ENCODE measurements around the gene DIPK1B.
A peak's percentile ranks its signal among the peaks of the same experiment; 100 is the strongest.

Gene DIPK1B

DNA sequence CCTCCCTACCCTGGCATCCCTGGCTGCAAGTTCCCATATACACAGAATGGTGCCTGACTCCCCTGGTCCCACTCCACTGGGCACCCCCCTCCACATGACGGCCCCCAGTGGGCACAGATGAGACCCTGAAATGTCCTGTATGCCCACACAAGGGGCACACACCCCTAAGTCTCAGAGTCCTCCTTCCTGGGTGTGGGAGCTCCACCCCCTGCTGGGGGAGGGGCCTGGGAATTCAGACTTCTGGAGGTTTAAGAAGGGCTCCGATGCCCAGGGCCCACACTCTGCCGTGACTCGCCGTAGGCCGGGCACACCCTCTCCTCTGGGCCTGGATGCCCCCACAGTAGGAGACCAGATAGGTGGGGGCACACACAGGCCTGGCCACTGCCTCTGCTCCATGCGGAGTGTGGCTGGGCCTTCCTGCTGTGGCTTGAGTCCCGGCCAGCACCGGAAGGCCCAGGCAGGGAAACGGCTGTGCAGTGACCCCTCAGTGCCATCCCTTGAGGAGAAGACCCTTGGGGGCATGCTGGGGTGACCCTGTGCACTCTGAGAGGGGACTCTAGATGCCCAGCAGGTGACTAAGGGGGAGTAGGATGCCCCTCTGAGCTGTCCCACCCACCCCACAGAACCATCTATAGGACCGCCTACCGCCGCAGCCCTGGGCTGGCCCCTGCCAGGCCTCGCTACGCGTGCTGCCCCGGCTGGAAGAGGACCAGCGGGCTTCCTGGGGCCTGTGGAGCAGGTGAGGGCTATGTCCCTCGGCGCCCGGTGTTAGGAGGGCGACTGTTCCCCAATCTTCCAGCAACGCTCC, 43.2 kb upstream of the DIPK1B start:
- ATAC-seq (ENCODE audit: low read depth) (0 out of 3 replicates have a peak, but pooled peaks have one; percentile 6), DNase-seq (ENCODE audit: low spot score) (no peak)
- TF ChIP-seq, protein P1, sequence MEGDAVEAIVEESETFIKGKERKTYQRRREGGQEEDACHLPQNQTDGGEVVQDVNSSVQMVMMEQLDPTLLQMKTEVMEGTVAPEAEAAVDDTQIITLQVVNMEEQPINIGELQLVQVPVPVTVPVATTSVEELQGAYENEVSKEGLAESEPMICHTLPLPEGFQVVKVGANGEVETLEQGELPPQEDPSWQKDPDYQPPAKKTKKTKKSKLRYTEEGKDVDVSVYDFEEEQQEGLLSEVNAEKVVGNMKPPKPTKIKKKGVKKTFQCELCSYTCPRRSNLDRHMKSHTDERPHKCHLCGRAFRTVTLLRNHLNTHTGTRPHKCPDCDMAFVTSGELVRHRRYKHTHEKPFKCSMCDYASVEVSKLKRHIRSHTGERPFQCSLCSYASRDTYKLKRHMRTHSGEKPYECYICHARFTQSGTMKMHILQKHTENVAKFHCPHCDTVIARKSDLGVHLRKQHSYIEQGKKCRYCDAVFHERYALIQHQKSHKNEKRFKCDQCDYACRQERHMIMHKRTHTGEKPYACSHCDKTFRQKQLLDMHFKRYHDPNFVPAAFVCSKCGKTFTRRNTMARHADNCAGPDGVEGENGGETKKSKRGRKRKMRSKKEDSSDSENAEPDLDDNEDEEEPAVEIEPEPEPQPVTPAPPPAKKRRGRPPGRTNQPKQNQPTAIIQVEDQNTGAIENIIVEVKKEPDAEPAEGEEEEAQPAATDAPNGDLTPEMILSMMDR (IDR thresholded peaks at IDR 0.05; ENCODE audit: poor library complexity, severe bottlenecking): no peak
- H3K9me3 ChIP-seq (ENCODE audit: severe bottlenecking): no peaks in the 10 kb centered on the region
- H3K27ac ChIP-seq (ENCODE audit: poor library complexity, severe bottlenecking): no peak overlapping the region
- H3K4me3 ChIP-seq (ENCODE audit: severe bottlenecking): no peak overlapping the region
- no peaks in the 10 kb centered on the region for H3K27me3 ChIP-seq (ENCODE audit: insufficient read depth, poor library complexity, severe bottlenecking)
- no peaks in the 10 kb centered on the region for H3K4me1 ChIP-seq (ENCODE audit: insufficient read depth, poor library complexity, severe bottlenecking)
- no peaks in the 10 kb centered on the region; the same call in 1 of the 2 replicates for H3K36me3 ChIP-seq (ENCODE audit: low read depth)

DNA sequence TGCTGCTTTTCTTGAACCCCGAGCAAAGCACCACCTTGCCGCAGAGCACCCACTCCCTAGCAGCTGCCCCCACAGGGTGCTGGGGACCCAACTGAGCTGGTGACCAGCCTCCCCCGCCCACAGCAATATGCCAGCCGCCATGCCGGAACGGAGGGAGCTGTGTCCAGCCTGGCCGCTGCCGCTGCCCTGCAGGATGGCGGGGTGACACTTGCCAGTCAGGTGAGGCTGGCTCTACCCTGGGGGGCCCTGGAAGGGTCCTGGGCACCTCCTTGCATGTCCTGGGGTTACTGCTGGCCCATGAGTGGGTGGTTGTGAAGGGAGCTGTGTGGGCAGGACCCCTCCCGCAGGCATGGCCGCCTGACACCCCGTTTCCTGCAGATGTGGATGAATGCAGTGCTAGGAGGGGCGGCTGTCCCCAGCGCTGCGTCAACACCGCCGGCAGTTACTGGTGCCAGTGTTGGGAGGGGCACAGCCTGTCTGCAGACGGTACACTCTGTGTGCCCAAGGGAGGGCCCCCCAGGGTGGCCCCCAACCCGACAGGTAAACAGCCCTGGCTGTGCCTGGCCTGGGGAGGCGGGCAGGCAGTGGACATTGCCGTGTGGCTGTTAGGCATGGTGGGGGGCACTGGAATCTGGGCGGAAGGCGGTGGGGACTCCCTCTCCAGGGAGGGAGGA, 42.4 kb upstream of the DIPK1B start:
- no peaks in the 10 kb centered on the region for H3K27me3 ChIP-seq (ENCODE audit: insufficient read depth, poor library complexity, severe bottlenecking)
- H3K4me1 ChIP-seq (ENCODE audit: insufficient read depth, poor library complexity, severe bottlenecking): no peaks in the 10 kb centered on the region
- peaks cover 3% of the 10 kb centered on the region; the same call in 1 of the 2 replicates for H3K36me3 ChIP-seq (ENCODE audit: low read depth)
- no peak for DNase-seq (ENCODE audit: low spot score)
- H3K9me3 ChIP-seq (ENCODE audit: severe bottlenecking): no peaks in the 10 kb centered on the region
- no peak for ATAC-seq (ENCODE audit: low read depth)
- H3K27ac ChIP-seq (ENCODE audit: poor library complexity, severe bottlenecking): no peak overlapping the region
- TF ChIP-seq, protein P1 (IDR thresholded peaks at IDR 0.05; ENCODE audit: poor library complexity, severe bottlenecking): no peak
- H3K4me3 ChIP-seq (ENCODE audit: severe bottlenecking): no peak overlapping the region

DNA sequence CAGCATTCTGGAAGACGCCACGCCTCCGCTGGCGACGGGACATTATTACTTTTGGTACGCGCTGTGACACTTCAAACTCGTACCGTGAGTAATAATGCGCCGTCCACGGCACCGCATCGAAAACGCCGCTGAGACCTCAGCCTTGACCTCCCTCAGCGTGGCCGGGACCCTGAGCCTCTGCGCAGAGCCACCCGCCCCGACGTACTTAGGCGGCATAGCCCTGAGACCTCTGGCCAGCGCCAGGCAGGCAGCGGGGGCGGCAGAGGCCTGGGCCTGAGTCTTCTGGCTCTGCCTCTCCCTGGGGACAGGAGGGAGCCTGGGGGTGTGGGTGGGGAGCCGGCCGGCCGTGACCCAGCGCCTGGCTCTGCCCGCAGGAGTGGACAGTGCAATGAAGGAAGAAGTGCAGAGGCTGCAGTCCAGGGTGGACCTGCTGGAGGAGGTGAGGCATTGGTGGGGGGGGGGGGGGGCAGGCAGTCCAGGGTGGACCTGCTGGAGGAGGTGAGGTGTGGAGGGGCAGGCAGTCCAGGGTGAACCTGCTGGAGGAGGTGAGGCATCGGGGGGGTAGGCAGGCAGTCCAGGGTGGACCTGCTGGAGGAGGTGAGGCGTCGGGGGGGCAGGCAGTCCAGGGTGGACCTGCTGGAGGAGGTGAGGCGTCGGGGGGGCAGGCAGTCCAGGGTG, 41.7 kb upstream of the DIPK1B start:
- H3K4me1 ChIP-seq (ENCODE audit: insufficient read depth, poor library complexity, severe bottlenecking): no peaks in the 10 kb centered on the region
- TF ChIP-seq, protein P1 (IDR thresholded peaks at IDR 0.05; ENCODE audit: poor library complexity, severe bottlenecking): no peak
- DNase-seq (ENCODE audit: low spot score) (no peak), ATAC-seq (ENCODE audit: low read depth) (no peak)
- H3K9me3 ChIP-seq (ENCODE audit: severe bottlenecking): no peaks in the 10 kb centered on the region
- H3K27me3 ChIP-seq (ENCODE audit: insufficient read depth, poor library complexity, severe bottlenecking): no peaks in the 10 kb centered on the region
- H3K27ac ChIP-seq (ENCODE audit: poor library complexity, severe bottlenecking): no peak overlapping the region
- no peak overlapping the region for H3K4me3 ChIP-seq (ENCODE audit: severe bottlenecking)
- peaks cover 3% of the 10 kb centered on the region; the same call in 1 of the 2 replicates for H3K36me3 ChIP-seq (ENCODE audit: low read depth)

DNA sequence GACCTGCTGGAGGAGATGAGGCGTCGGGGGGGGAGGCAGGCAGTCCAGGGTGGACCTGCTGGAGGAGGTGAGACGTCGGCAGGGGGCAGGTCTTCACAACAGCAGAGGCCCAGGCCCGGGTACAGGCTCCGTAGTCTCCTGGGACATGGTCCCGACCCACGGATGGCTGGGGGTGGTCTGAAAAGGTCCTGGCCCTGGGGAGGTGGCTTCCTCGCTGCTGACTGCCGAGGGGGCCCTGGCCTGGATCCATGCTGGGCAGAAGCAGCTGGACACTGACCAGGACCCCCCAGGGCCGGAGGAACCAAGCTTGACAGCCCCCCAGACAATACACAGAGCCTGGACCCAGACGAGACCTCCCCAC, 41.1 kb upstream of the DIPK1B start:
- DNase-seq (ENCODE audit: low spot score) (no peak), ATAC-seq (ENCODE audit: low read depth) (no peak; the same call in 2 of the 3 replicates)
- Histone ChIP-seq H3K4me1 (ENCODE audit: insufficient read depth, poor library complexity, severe bottlenecking) (no peaks in the 10 kb centered on the region), H3K36me3 (ENCODE audit: low read depth) (peaks cover 3% of the 10 kb centered on the region; the same call in 1 of the 2 replicates), H3K27me3 (ENCODE audit: insufficient read depth, poor library complexity, severe bottlenecking) (no peaks in the 10 kb centered on the region), H3K9me3 (ENCODE audit: severe bottlenecking) (no peaks in the 10 kb centered on the region), H3K4me3 (ENCODE audit: severe bottlenecking) (no peak overlapping the region), H3K27ac (ENCODE audit: poor library complexity, severe bottlenecking) (no peak overlapping the region)
- TF ChIP-seq, protein P1 (IDR thresholded peaks at IDR 0.05; ENCODE audit: poor library complexity, severe bottlenecking): no peak

All from RWPE2 (cell line).